Upper lobe of right lung (tissue), 1 donor: ENCODE measurements around the gene HAUS1. TPM values are rescaled to one million over a fixed set of nuclear protein-coding genes. Genes with fewer than 3 reads are reported as not detected.
A peak's percentile ranks its signal among the peaks of the same experiment; 100 is the strongest.

Source experiments
- ATAC-seq: fragments of 200-7000 bp; cut with Tn5 transposase; one replicate; pipeline ENCODE4 v1.9.1; 2020; ENCODE audit warnings: mild to moderate bottlenecking, moderate library complexity
- DNase-seq: peaks from one replicate; pipeline ENCODE4 v3.0.0-alpha.2; 2020
- H3K27ac ChIP-seq: fragments of 200-600 bp; one replicate; pipeline ENCODE4 v1.8.0; 2022
- H3K27me3 ChIP-seq: fragments of 200-600 bp; one replicate; pipeline ENCODE4 v1.8.0; 2022; ENCODE audit warnings: mild to moderate bottlenecking
- H3K36me3 ChIP-seq: fragments of 200-600 bp; one replicate; pipeline ENCODE4 v1.8.0; 2022
- H3K4me1 ChIP-seq: fragments of 200-600 bp; one replicate; pipeline ENCODE4 v1.8.0; 2022
- H3K4me3 ChIP-seq: fragments of 200-600 bp; one replicate; pipeline ENCODE4 v1.8.0; 2022; ENCODE audit warnings: mild to moderate bottlenecking
- H3K9me3 ChIP-seq: fragments of 200-600 bp; one replicate; pipeline ENCODE4 v1.8.0; 2022
- CTCF ChIP-seq: fragments of 200-600 bp; IDR thresholded peaks from one replicate; pipeline ENCODE4 v1.8.0; 2022; ENCODE audit warnings: antibody characterized with exemption
- intact Hi-C: fragments of 100-400 bp; cut with DNase I; formaldehyde crosslinking; loops from one replicate; pipeline ENCODE4 v1.11.0; 2022
- total RNA-seq: library from RNA; stranded (reverse); fragmentation: NEBNext Ultra II Directional; extraction: Animal tissue kit (Norgen Biotek cat#: 25700); gene quantifications from one replicate; pipeline ENCODE4 v1.2.1, GENCODE V29; 2021
- donor health status: DM: no; HTN: yes; CAD: no; lungs with severe emphysema.

The HAUS1 gene
- total RNA-seq, 1 donor from 2014 or later: 17.1 TPM

GRCh38 chr18:46174342-46175041, 70.3 kb downstream of the HAUS1 start:
- intact Hi-C loops: loop anchor here (10.0 kb wide), 1 partner anchor 480 kb away; the partner anchor contains the start of gene LOXHD1
- Histone ChIP-seq H3K27me3 (no peaks in the 10 kb centered on the region), H3K27ac (peak overlapping the region; percentile 91), H3K36me3 (no peaks in the 10 kb centered on the region), H3K9me3 (no peaks in the 10 kb centered on the region), H3K4me1 (peaks cover 12% of the 10 kb centered on the region), H3K4me3 (peak overlapping the region; percentile 90)
- ATAC-seq (peak; percentile 5), DNase-seq (peak; percentile 70)
- no peak for TF ChIP-seq CTCF

- no peak overlapping the region for H3K4me3 ChIP-seq
- ATAC-seq: no peak
- no peaks in the 10 kb centered on the region for H3K9me3 ChIP-seq
- H3K36me3 ChIP-seq: no peaks in the 10 kb centered on the region
- H3K27me3 ChIP-seq: no peaks in the 10 kb centered on the region
- peaks cover 12% of the 10 kb centered on the region for H3K4me1 ChIP-seq
- H3K27ac ChIP-seq: no peak overlapping the region
- no peak for DNase-seq
- intact Hi-C loops: loop anchor here (10.0 kb wide), 1 partner anchor 479 kb away; the partner anchor contains the start of gene LOXHD1
- TF ChIP-seq CTCF: no peak
These were observed 71.8 kb downstream of the HAUS1 start for GRCh38 chr18:46176001-46176400.

Other genes starting within 250 kb of the HAUS1 start
- gene EPG5, start 137.1 kb upstream of the HAUS1 start, total RNA-seq: 38.5 TPM
- 9.8 TPM for gene PSTPIP2, start 32.1 kb upstream of the HAUS1 start, total RNA-seq
- gene ATP5F1A, start 6.1 kb upstream of the HAUS1 start, total RNA-seq: 254 TPM